Loucy (cell line): ENCODE measurements around the gene COL6A2.

Source experiments
- H2AFZ ChIP-seq: fragments of 200-600 bp; sonication (generic); 2 replicates; pipeline ENCODE4 v1.6.0; 2016; ENCODE audit warnings: antibody characterized with exemption, mild to moderate bottlenecking, low read length, moderate library complexity
- H3F3A ChIP-seq: fragments of 200-600 bp; 2 replicates; pipeline ENCODE4 v1.6.0; 2016; ENCODE audit warnings: antibody characterized with exemption, low read depth, mild to moderate bottlenecking
- H3K27me3 ChIP-seq: fragments of 200-600 bp; sonication (generic); 2 replicates; pipeline ENCODE4 v1.6.1; 2014; ENCODE audit warnings: low read length, mild to moderate bottlenecking; ENCODE audit not compliant: insufficient read depth, poor library complexity, severe bottlenecking
- H3K36me3 ChIP-seq: fragments of 200-600 bp; sonication (generic); 2 replicates; pipeline ENCODE4 v1.6.1; 2016; ENCODE audit warnings: low read length; ENCODE audit not compliant: insufficient read depth
- H3K4me1 ChIP-seq: fragments of 200-600 bp; sonication (generic); 2 replicates; pipeline ENCODE4 v1.5.1; 2014; ENCODE audit warnings: low read length, mild to moderate bottlenecking; ENCODE audit not compliant: insufficient read depth, poor library complexity, severe bottlenecking
- H3K4me2 ChIP-seq: fragments of 200-600 bp; sonication (generic); 2 replicates; pipeline ENCODE4 v1.6.0; 2014; ENCODE audit warnings: antibody characterized with exemption, low read length, low read depth, mild to moderate bottlenecking; ENCODE audit not compliant: poor library complexity, severe bottlenecking
- H3K4me3 ChIP-seq: fragments of 200-600 bp; sonication (generic); 2 replicates; pipeline ENCODE4 v1.5.1; 2014; ENCODE audit warnings: low read length, mild to moderate bottlenecking, mixed read lengths; ENCODE audit not compliant: poor library complexity, severe bottlenecking
- H3K79me2 ChIP-seq: fragments of 200-600 bp; sonication (generic); 2 replicates; pipeline ENCODE4 v1.6.1; 2014; ENCODE audit warnings: low read length; ENCODE audit not compliant: insufficient read depth
- H3K9ac ChIP-seq: fragments of 200-600 bp; sonication (generic); 2 replicates; pipeline ENCODE4 v1.6.0; 2014; ENCODE audit warnings: mild to moderate bottlenecking, low read depth, low read length, moderate library complexity; ENCODE audit not compliant: poor library complexity, severe bottlenecking
- H3K9me2 ChIP-seq: fragments of 200-600 bp; sonication (generic); replicated peaks from 2 replicates; pipeline ENCODE4 v1.6.1; 2016; ENCODE audit warnings: low read depth, low read length, mixed read lengths
- H3K9me3 ChIP-seq: fragments of 200-600 bp; sonication (generic); 2 replicates; pipeline ENCODE4 v1.6.1; 2014; ENCODE audit warnings: mild to moderate bottlenecking, antibody characterized with exemption, low read length, low read depth; ENCODE audit not compliant: insufficient read depth
- H4K20me1 ChIP-seq: fragments of 200-600 bp; sonication (generic); 2 replicates; pipeline ENCODE4 v1.6.0; 2014; ENCODE audit warnings: antibody characterized with exemption, low read length, mild to moderate bottlenecking; ENCODE audit not compliant: insufficient read depth, poor library complexity, severe bottlenecking
- CTCF ChIP-seq: fragments of 200-600 bp; sonication (generic); conservative IDR thresholded peaks from 2 replicates; pipeline ENCODE4 v1.5.1; 2014; ENCODE audit warnings: mild to moderate bottlenecking, antibody characterized with exemption, low read length
- EZH2phosphoT487 ChIP-seq: fragments of 200-600 bp; IDR thresholded peaks from 2 replicates; pipeline ENCODE4 v1.6.1; 2018; ENCODE audit warnings: antibody characterized with exemption, mild to moderate bottlenecking, moderate library complexity, borderline replicate concordance

COL6A2 gene

GRCh38 chr21:46152927-46153246, 55.0 kb downstream of the COL6A2 start:
- H3K9ac ChIP-seq, result no peak overlapping the region
- TF ChIP-seq EZH2phosphoT487, result no peak
- TF ChIP-seq CTCF, result no peak
- no peak overlapping the region for H3K4me2 ChIP-seq
- no peaks in the 10 kb centered on the region for H3K9me2 ChIP-seq
- H3K4me3 ChIP-seq, result no peak overlapping the region
- H4K20me1 ChIP-seq, result no peaks in the 10 kb centered on the region
- H3K27me3 ChIP-seq, result no peaks in the 10 kb centered on the region
- no peaks in the 10 kb centered on the region for H3K9me3 ChIP-seq
- no peaks in the 10 kb centered on the region for H3F3A ChIP-seq
- no peaks in the 10 kb centered on the region for H3K36me3 ChIP-seq
- no peaks in the 10 kb centered on the region for H3K4me1 ChIP-seq
- H2AFZ ChIP-seq, result no peak overlapping the region
- no peaks in the 10 kb centered on the region for H3K79me2 ChIP-seq

GRCh38 chr21:46153247-46154154, 55.6 kb downstream of the COL6A2 start:
- no peaks in the 10 kb centered on the region for H4K20me1 ChIP-seq
- no peak overlapping the region for H3K4me2 ChIP-seq
- H3K4me1 ChIP-seq, result no peaks in the 10 kb centered on the region
- H3K79me2 ChIP-seq, result no peaks in the 10 kb centered on the region
- 0 out of 2 replicates have a peak overlapping the region, but pooled peaks have one; percentile 61 for H2AFZ ChIP-seq
- no peak for TF ChIP-seq EZH2phosphoT487
- TF ChIP-seq CTCF, result peak; percentile 74
- no peak overlapping the region for H3K4me3 ChIP-seq
- no peak overlapping the region for H3K9ac ChIP-seq
- no peaks in the 10 kb centered on the region for H3K9me2 ChIP-seq
- H3F3A ChIP-seq, result no peaks in the 10 kb centered on the region
- no peaks in the 10 kb centered on the region for H3K27me3 ChIP-seq
- no peaks in the 10 kb centered on the region for H3K36me3 ChIP-seq
- H3K9me3 ChIP-seq, result no peaks in the 10 kb centered on the region

- Histone ChIP-seq H3K4me2 (no peak overlapping the region), H3K9me3 (no peaks in the 10 kb centered on the region), H3F3A (no peaks in the 10 kb centered on the region), H3K9me2 (no peaks in the 10 kb centered on the region), H3K27me3 (no peaks in the 10 kb centered on the region), H3K36me3 (no peaks in the 10 kb centered on the region), H3K4me1 (no peaks in the 10 kb centered on the region), H3K4me3 (no peak overlapping the region), H2AFZ (no peak overlapping the region), H4K20me1 (no peaks in the 10 kb centered on the region), H3K79me2 (no peaks in the 10 kb centered on the region), H3K9ac (no peak overlapping the region)
- no peak for TF ChIP-seq EZH2phosphoT487
- TF ChIP-seq CTCF, result no peak
Observed at GRCh38 chr21:46154155-46154954, 56.4 kb downstream of the COL6A2 start.
